IMR-90 (cell line): ENCODE results near the gene FUBP1.

Experiments
- CTCF ChIP-seq: conservative IDR thresholded peaks from 2 replicates; pipeline ENCODE4 v1.5.1; 2012; ENCODE audit warnings: mild to moderate bottlenecking, low read depth, low read length, improper control_type of control experiment
- ELK1 ChIP-seq: fragments of 150-350 bp; IDR thresholded peaks from 2 replicates; pipeline ENCODE4 v1.6.1; 2016; ENCODE audit warnings: low read depth, mild to moderate bottlenecking, low read length, moderate library complexity, borderline replicate concordance
- POLR2A ChIP-seq: IDR thresholded peaks from 2 replicates; pipeline ENCODE4 v1.6.1; 2012; ENCODE audit warnings: mild to moderate bottlenecking, low read depth, low read length
- RAD21 ChIP-seq: IDR thresholded peaks from 2 replicates; pipeline ENCODE4 v1.6.1; 2012; ENCODE audit warnings: low read length, improper control_type of control experiment

- TF ChIP-seq POLR2A (no peak), CTCF (no peak), ELK1 (no peak), RAD21 (no peak)
These were observed 25.0 kb downstream of the FUBP1 start for GRCh38 chr1:77953907-77954306.
